ENCODE measurements around the gene SCD5.
"Not testable (repeated sequence)": the region's sequence is repeated elsewhere in the genome, so short reads cannot be mapped to it uniquely, and the experiment has no call there.

SCD5 gene

GRCh38 chr4:82798168-82799005, at the start of gene SCD5:
Gene SCD5, minus strand, starts transcription at chr4:82798796. Its CDS starts 259 bp downstream, at chr4:82798537.
- DNase-seq (ENCODE audit: low read depth in 2 of 2) = peak in 1 of 2 donors; percentile 4

- no peak for DNase-seq (ENCODE audit: low read depth in 2 of 2)
Observed at GRCh38 chr4:82842593-82842992, 44.0 kb upstream of the SCD5 start.

- DNase-seq (ENCODE audit: low read depth in 2 of 2) = no peak
Observed at GRCh38 chr4:82839624-82840023, 41.0 kb upstream of the SCD5 start.

GRCh38 chr4:82833696-82834313, 35.2 kb upstream of the SCD5 start:
- no peak for DNase-seq (ENCODE audit: low read depth in 2 of 2)

GRCh38 chr4:82833060-82833459, 34.5 kb upstream of the SCD5 start:
- DNase-seq (ENCODE audit: low read depth in 2 of 2) = not testable (repeated sequence)

- no peak for DNase-seq (ENCODE audit: low read depth in 2 of 2)
Observed at GRCh38 chr4:82825425-82825824, 26.8 kb upstream of the SCD5 start.

GRCh38 chr4:82823062-82823461, 24.5 kb upstream of the SCD5 start:
- DNase-seq (ENCODE audit: low read depth in 2 of 2) = no peak

- no peak for DNase-seq (ENCODE audit: low read depth in 2 of 2)
Observed at GRCh38 chr4:82820689-82821088, 22.1 kb upstream of the SCD5 start.

- DNase-seq (ENCODE audit: low read depth in 2 of 2) = no peak
Observed at GRCh38 chr4:82818664-82819662, 20.4 kb upstream of the SCD5 start.

- not testable (repeated sequence) for DNase-seq (ENCODE audit: low read depth in 2 of 2)
Observed at GRCh38 chr4:82816874-82817273, 18.3 kb upstream of the SCD5 start.

- no peak for DNase-seq (ENCODE audit: low read depth in 2 of 2)
Observed at GRCh38 chr4:82814034-82814433, 15.4 kb upstream of the SCD5 start.

- no peak for DNase-seq (ENCODE audit: low read depth in 2 of 2)
Observed at GRCh38 chr4:82811838-82812341, 13.3 kb upstream of the SCD5 start.

GRCh38 chr4:82811392-82811791, 12.8 kb upstream of the SCD5 start:
- DNase-seq (ENCODE audit: low read depth in 2 of 2) = no peak

- DNase-seq (ENCODE audit: low read depth in 2 of 2) = no peak
Observed at GRCh38 chr4:82810176-82810575, 11.6 kb upstream of the SCD5 start.

- DNase-seq (ENCODE audit: low read depth in 2 of 2) = no peak
Observed at GRCh38 chr4:82809619-82810018, 11.0 kb upstream of the SCD5 start.

- DNase-seq (ENCODE audit: low read depth in 2 of 2) = no peak
Observed at GRCh38 chr4:82803746-82804145, 5.2 kb upstream of the SCD5 start.

GRCh38 chr4:82802911-82803310, 4.3 kb upstream of the SCD5 start:
- no peak for DNase-seq (ENCODE audit: low read depth in 2 of 2)

GRCh38 chr4:82801910-82802521, 3.4 kb upstream of the SCD5 start:
- DNase-seq (ENCODE audit: low read depth in 2 of 2) = no peak

GRCh38 chr4:82799006-82799881, 648 bp upstream of the SCD5 start:
- DNase-seq (ENCODE audit: low read depth in 2 of 2) = no peak

GRCh38 chr4:82797405-82798111, 1.0 kb downstream of the SCD5 start:
- no peak for DNase-seq (ENCODE audit: low read depth in 2 of 2)
